HG03196 (cell line): ENCODE measurements around the gene TLR3.

ENCODE experiments used
- ATAC-seq: cut with Tn5 transposase; IDR thresholded peaks from one replicate; pipeline ENCODE4 v1.9.1; 2021; ENCODE audit not compliant: unreplicated experiment

The TLR3 gene

DNA sequence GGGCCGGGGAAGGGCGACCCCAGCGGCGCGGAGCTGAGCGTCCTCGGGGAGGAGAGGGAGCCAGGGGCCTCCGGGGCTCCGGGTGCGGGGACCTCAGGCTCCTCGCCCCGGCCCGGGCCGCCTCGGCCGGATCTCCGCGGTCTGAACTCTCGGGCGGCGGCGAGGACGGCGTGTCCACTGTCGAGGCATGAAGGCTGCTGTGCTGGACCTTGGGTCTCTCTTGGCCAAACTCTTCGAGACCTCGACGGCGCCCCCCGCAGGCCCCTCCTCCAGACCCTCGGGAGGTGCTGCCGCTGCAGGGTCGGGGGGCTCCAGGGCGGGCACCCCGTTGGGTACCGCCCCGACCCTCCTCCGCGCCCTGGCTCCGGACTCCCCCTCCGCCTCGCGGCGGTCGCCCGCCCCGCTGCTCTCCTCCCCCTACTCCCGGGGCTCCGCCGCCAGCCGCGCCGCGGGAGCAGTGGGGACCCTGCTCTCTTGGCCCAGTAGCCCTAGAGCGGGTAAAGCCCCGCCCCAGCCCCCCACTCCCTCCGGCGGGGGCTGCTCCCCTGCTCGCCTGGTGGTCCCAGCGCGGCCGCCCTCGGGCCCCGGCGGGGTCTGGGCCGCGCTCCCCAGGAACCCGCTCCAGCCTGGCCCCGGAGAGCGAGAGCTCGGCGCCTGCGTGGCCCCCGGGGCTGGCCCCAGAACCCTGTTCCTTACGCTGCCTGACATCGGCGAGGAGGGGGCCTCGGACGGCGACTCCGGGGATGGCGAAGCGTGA is 36.1 kb downstream of the TLR3 start:
- peak; percentile 25 for ATAC-seq

DNA sequence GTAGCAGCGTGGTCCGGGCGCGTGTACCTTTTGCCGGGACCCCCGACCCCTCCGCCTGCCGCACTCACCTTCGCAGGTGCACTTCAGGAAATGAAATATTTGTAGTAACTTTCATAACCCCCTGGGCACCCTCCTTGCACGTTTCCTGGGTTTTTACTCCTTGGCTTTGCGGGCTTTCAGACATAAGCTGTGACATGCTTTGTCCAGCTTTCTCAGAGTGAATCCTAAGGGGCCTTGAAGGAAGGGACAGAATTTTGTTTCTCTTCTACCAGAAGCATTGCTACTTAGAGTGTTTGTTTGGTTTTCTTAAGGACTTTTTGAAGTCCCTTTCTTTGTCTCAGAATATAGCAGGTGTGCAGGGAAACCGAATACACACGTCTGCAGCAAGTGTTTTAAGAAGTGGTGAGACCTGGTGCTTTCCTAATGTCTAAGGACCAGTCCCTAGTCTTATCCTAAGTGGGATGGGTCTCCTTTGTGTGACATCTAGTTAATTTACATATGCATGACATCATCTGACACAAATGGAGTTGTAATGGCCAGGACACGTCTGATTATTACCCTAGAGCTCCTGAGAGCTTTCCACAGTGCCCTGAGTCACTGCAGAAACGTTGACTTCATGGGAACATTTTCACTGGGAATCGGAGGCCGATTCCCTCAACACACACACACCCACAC is 36.8 kb downstream of the TLR3 start:
- ATAC-seq, result no peak

- no peak for ATAC-seq
Observed at GRCh38 chr4:186107947-186108346, 39.0 kb downstream of the TLR3 start.

GRCh38 chr4:186108391-186108790 is 39.4 kb downstream of the TLR3 start:
- ATAC-seq, result no peak

DNA sequence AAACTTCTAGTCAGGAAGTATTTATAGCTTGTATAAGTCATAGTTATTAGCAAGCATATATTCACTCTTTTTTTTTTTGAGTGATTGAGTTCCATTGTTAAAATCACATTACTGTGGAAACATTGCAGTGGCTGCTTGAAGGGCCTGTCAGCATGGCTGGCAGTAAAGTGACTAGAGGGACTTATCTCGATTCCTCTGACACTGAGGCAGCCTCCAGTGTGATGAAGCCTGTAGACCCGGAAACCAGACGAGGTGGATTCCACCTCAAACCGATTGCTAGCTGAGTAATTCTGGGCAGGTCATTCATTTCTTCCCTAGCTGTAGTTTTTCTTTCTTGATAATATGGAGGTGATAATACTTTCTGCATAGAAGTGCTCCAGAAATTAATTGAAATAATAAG is 40.3 kb downstream of the TLR3 start:
- ATAC-seq, result no peak

GRCh38 chr4:186116697-186117096 is 47.7 kb downstream of the TLR3 start:
- no peak for ATAC-seq

DNA sequence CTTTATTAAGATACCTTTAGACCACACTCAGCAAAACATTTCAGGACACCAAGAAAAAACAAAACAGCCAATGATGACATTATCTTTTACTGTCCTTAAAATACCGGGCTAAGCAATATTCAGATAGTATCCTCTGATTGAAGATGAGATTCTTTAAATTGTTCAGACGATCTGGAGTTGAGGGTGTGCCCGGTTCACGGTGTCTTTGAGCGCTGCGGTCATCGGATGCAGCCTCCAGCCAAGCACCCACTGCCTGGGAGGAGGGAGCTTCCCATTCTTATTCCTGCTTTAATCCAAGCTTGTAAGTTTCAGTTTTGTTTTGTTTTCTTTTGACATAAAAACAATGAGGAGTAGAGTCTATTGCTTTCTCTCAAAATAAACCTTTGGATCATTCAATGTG is 49.6 kb downstream of the TLR3 start:
- ATAC-seq, result no peak

DNA sequence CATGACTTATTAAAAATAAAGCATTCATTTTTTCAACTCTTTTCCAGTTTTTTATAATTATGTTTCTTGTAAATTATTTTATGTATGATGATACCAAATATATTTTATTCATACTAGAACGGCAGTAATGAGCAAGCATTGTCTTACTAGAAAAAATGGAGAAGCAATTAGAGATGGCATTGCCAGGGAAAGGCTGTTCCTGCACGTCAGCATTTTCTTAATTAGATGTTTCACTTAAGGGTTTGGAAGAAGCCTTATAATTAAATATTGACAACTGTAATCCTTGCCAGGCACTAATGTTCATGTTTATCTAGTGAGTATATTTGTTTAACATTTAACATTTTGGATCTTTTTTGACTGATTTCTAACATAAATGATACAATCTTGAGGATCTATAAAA is 52.1 kb downstream of the TLR3 start:
- no peak for ATAC-seq

DNA sequence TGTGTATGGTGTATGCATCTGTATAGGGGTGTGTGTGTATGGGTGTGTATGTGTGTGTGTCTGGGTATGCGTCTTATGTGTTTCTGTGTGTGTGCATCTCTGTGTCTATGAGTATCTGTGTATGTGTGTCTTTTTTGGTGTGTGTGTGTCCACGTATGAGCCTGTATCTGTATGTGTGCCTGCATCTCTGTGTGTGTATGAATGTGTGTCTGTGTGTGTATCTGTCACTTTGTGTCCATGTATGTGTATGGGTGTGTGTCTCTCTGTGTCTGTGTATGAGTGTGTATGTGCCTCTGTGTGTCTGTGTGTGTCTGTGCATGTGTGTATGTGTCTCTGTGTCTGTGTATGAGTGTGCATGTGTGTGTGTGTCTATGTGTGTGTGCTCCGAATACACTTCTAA is 59.9 kb downstream of the TLR3 start:
- no peak for ATAC-seq

DNA sequence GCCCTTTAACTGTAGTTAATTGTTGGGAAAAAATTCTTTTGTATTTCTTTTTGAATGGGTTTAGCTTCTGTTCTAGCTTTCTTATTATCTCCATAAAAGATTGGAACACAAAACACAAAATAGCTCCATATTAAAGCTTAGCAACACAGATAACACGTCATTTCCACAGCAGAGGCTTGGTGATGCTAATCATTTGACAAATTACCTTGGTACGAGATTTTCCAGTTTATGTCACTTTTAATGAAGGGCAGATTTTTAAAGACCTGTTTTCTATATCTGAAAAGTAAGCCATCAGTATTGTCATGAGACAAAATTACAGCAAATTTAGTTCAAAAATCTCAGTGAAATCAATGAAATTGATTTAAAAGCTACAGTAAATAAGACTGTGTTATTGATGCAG is 63.0 kb downstream of the TLR3 start:
- no peak for ATAC-seq

DNA sequence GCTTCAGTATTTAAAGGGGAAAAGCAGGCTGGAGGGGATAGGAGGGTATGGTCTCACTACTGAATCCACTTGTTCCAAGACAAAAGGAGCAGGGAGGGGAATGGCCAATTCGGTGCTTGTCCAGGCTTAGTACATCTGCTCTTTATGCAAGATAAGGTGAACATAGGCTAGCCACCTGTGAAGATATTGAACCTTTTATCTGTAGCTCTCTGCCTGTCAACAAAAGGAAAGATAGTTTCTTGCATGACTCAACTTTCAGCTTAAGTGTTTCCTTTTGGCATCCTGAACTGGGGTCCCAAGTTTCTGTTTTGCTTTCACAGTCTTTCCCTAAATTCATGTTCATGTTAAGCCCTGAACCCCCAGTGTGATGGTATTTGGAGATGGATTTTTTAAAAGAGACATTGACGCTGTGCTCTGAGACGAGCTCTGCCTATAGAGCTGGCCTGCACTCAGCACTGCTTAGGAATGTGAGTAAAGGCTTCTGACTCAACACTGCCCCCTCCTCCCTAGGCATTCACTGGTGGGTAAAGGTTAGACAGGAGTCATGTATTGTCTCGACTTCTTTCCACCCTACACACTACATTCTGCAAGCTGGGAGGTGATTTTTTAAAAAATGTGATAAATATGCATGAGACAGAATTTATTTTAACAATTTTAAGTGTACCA is 63.8 kb downstream of the TLR3 start:
- no peak for ATAC-seq

DNA sequence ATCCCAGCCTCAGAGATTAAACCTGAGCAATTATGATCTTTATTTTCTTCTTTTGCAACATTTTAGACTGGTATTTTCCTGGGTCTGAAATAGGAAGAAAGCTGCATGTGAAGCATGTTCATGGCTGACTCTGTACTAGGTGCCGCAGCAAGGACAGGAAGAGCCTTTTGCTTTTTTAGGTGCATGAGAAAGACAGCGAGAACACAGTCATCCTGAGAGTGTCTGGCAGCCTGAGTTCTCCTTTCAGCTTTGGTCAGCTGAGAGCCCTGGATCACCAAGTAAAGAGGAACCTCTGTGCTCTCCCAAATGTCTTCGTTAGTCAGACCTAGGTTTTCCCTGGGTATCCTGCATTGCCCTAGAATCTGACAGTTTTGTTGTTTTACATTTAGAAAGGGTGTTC is 65.3 kb downstream of the TLR3 start:
- peak; percentile 99 for ATAC-seq

- ATAC-seq, result no peak
Observed at GRCh38 chr4:186134861-186135260, 65.9 kb downstream of the TLR3 start.

GRCh38 chr4:186137196-186137794 is 68.3 kb downstream of the TLR3 start:
- ATAC-seq, result no peak
